SK-N-SH (cell line): ENCODE measurements around the gene IFNG. TPM values are rescaled to one million over a fixed set of nuclear protein-coding genes. Genes with fewer than 3 reads are reported as not detected.
A peak's percentile ranks its signal among the peaks of the same experiment; 100 is the strongest.

Experiments used
- CTCF ChIA-PET: fragments of 300-600, 350-600 bp; formaldehyde crosslinking; extraction: SDS; loops from one replicate; lab custom pipeline; 2021; lab: Yijun Ruan, JAX
- POLR2A ChIA-PET: fragments of 350-600 bp; sonication (Branson Sonifier 250); formaldehyde crosslinking; extraction: SDS; loops from one replicate; lab custom pipeline; 2020; ENCODE audit warnings: antibody characterized with exemption, inconsistent platforms; lab: Yijun Ruan, JAX
- DNase-seq: peaks from one replicate; pipeline ENCODE4 v3.0.0; 2012
- H2AFZ ChIP-seq: fragments of 200-600 bp; sonication (generic); 2 replicates; pipeline ENCODE4 v1.8.1; 2016; ENCODE audit warnings: antibody characterized with exemption, mild to moderate bottlenecking, low read depth
- H3F3A ChIP-seq: fragments of 200-600 bp; sonication (generic); replicated peaks from 2 replicates; pipeline ENCODE3; 2016; ENCODE audit warnings: antibody characterized with exemption, mild to moderate bottlenecking; ENCODE audit not compliant: insufficient read depth
- H3K27ac ChIP-seq, 2 experiments: fragments of 200-500 bp in 1 of 2; fragments of 200-600 bp in 1 of 2; sonication (Bioruptor generic) in 1 of 2; sonication (generic), shearing (Covaris generic) in 1 of 2; 2 replicates each; pipeline versions ENCODE4 v1.5.1 to v1.6.1; 2014 to 2016; ENCODE audit warnings: low read depth in 2 of 2, inconsistent platforms in 1 of 2, low read length in 1 of 2, mild to moderate bottlenecking in 1 of 2, mixed read lengths in 1 of 2
- H3K27me3 ChIP-seq: fragments of 200-600 bp; sonication (generic), shearing (Covaris generic); 2 replicates; pipeline ENCODE4 v1.6.1; 2016; ENCODE audit warnings: mixed run types; ENCODE audit not compliant: insufficient read depth
- H3K36me3 ChIP-seq, 2 experiments: fragments of 200-500 bp in 1 of 2; fragments of 200-600 bp in 1 of 2; sonication (Bioruptor generic) in 1 of 2; sonication (generic) in 1 of 2; replicated peaks in 1 of 2; 2 replicates each; pipeline versions ENCODE3 to v1.5.1; 2014 to 2016; ENCODE audit warnings: low read length in 1 of 2, mild to moderate bottlenecking in 1 of 2; ENCODE audit not compliant: insufficient read depth in 2 of 2, control insufficient read depth in 1 of 2
- H3K4me1 ChIP-seq, 2 experiments: fragments of 200-500 bp in 1 of 2; fragments of 200-600 bp in 1 of 2; sonication (Bioruptor generic) in 1 of 2; sonication (generic), shearing (Covaris generic) in 1 of 2; 2 replicates each; pipeline versions ENCODE4 v1.5.1 to v1.6.1; 2014 to 2016; ENCODE audit warnings: low read depth in 1 of 2, low read length in 1 of 2, mixed run types in 1 of 2; ENCODE audit not compliant: insufficient read depth in 2 of 2, control insufficient read depth in 1 of 2
- H3K4me2 ChIP-seq: fragments of 200-600 bp; sonication (generic), shearing (Covaris generic); 2 replicates; pipeline ENCODE4 v1.6.1; 2017; ENCODE audit warnings: mixed run types
- H3K4me3 ChIP-seq, 2 experiments: fragments of 200-500 bp in 1 of 2; fragments of 200-600 bp in 1 of 2; sonication (Bioruptor generic) in 1 of 2; sonication (generic), shearing (Covaris generic) in 1 of 2; 2 replicates each; pipeline versions ENCODE4 v1.5.1 to v1.8.1; 2014 to 2016; ENCODE audit warnings: low read depth in 2 of 2, inconsistent platforms in 1 of 2, low read length in 1 of 2, mild to moderate bottlenecking in 1 of 2, mixed read lengths in 1 of 2, moderate library complexity in 1 of 2
- H3K79me2 ChIP-seq: fragments of 200-600 bp; sonication (generic); 2 replicates; pipeline ENCODE4 v1.8.1; 2017; ENCODE audit warnings: mild to moderate bottlenecking; ENCODE audit not compliant: insufficient read depth
- H3K9ac ChIP-seq: fragments of 200-600 bp; sonication (generic); 2 replicates; pipeline ENCODE4 v1.6.1; 2017; ENCODE audit warnings: mixed run types
- H3K9me2 ChIP-seq: fragments of 200-600 bp; sonication (generic); 2 replicates; pipeline ENCODE4 v1.6.1; 2017; ENCODE audit warnings: mixed run types
- H3K9me3 ChIP-seq: fragments of 200-600 bp; sonication (generic); 2 replicates; pipeline ENCODE4 v1.6.1; 2017; ENCODE audit warnings: mixed run types, mild to moderate bottlenecking, moderate library complexity
- H4K20me1 ChIP-seq: fragments of 200-600 bp; sonication (generic); 2 replicates; pipeline ENCODE4 v1.6.1; 2017; ENCODE audit warnings: mild to moderate bottlenecking, mixed run types; ENCODE audit not compliant: insufficient read depth
- CTCF ChIP-seq: fragments of 200-600 bp; sonication (generic); IDR thresholded peaks from 2 replicates; pipeline ENCODE4 v1.6.1; 2017; ENCODE audit warnings: antibody characterized with exemption, mild to moderate bottlenecking, moderate library complexity
- JUND ChIP-seq: IDR thresholded peaks from 2 replicates; pipeline ENCODE4 v1.4.0; 2012
- MAX ChIP-seq: IDR thresholded peaks from 2 replicates; pipeline ENCODE4 v1.4.0; 2012; ENCODE audit warnings: low read depth
- MXI1 ChIP-seq: IDR thresholded peaks from 2 replicates; pipeline ENCODE4 v1.6.1; 2012; ENCODE audit warnings: mild to moderate bottlenecking, low read depth, low read length, improper control_type of control experiment
- NFIC ChIP-seq: IDR thresholded peaks from 2 replicates; pipeline ENCODE4 v1.4.0; 2012; ENCODE audit warnings: borderline replicate concordance
- RAD21 ChIP-seq: IDR thresholded peaks from 2 replicates; pipeline ENCODE4 v1.6.1; 2012; ENCODE audit warnings: mild to moderate bottlenecking, low read length
- REST ChIP-seq: IDR thresholded peaks from 2 replicates; pipeline ENCODE4 v1.6.1; 2012; ENCODE audit warnings: mild to moderate bottlenecking, low read depth, low read length, moderate library complexity
- RFX5 ChIP-seq: IDR thresholded peaks from 2 replicates; pipeline ENCODE4 v1.6.1; 2012; ENCODE audit warnings: mild to moderate bottlenecking, improper control_type of control experiment, low read length
- RXRA ChIP-seq: IDR thresholded peaks from 2 replicates; pipeline ENCODE4 v1.4.0; 2012; ENCODE audit warnings: low read depth, mild to moderate bottlenecking, borderline replicate concordance
- TCF12 ChIP-seq: IDR thresholded peaks from 2 replicates; pipeline ENCODE4 v1.4.0; 2012
- TEAD4 ChIP-seq: IDR thresholded peaks from 2 replicates; pipeline ENCODE4 v1.4.0; 2012; ENCODE audit warnings: mild to moderate bottlenecking, borderline replicate concordance; ENCODE audit not compliant: insufficient read depth
- USF2 ChIP-seq: fragments of 150-350 bp; IDR thresholded peaks from 2 replicates; pipeline ENCODE4 v1.6.1; 2017; ENCODE audit warnings: antibody characterized with exemption, low read length, low read depth, borderline replicate concordance
- WGBS: methylation state at CpG from one replicate; pipeline ENCODE4 v1.1.6; 2017; ENCODE audit warnings: low lambda C conversion rate; 5-methylcytosine and 5-hydroxymethylcytosine counted together
- polyA plus RNA-seq, 3 experiments: library from polyadenylated mRNA; depleted of rRNA; stranded (reverse); fragments of >200 nt; gene quantifications; 2 replicates each; pipeline ENCODE4 v1.2.3, GENCODE V29; 2012
- TF ChIP-seq, protein P1 (sequence below): IDR thresholded peaks from 2 replicates; pipeline ENCODE4; 2012

IFNG gene
- polyA plus RNA-seq, 1 of the 3 experiments (the other 2 are of a cell fraction), result not detected

- H3K79me2 ChIP-seq, result no peaks in the 10 kb centered on the region
- H3K4me2 ChIP-seq, result no peak overlapping the region
- WGBS, result 76% methylated on average over 2 of the region's 2 CpGs
- H3K4me1 ChIP-seq, result no peaks in the 10 kb centered on the region
- no peaks in the 10 kb centered on the region for H3K9me3 ChIP-seq
- H3K27ac ChIP-seq, result no peak overlapping the region
- H3K9ac ChIP-seq, result no peak overlapping the region
- DNase-seq, result no peak
- no peaks in the 10 kb centered on the region for H4K20me1 ChIP-seq
- no peaks in the 10 kb centered on the region for H3F3A ChIP-seq
- no peaks in the 10 kb centered on the region; the same call in 1 of the 2 replicates for H3K27me3 ChIP-seq
- no peak overlapping the region for H2AFZ ChIP-seq
- no peak overlapping the region for H3K4me3 ChIP-seq
- no peaks in the 10 kb centered on the region for H3K36me3 ChIP-seq
- POLR2A ChIA-PET, result no interaction called here
- no peak for TF ChIP-seq TCF12
- CTCF ChIA-PET, result no interaction called here
- H3K9me2 ChIP-seq, result no peaks in the 10 kb centered on the region
Observed at GRCh38 chr12:68162374-68162773, 2.8 kb upstream of the IFNG start.

GRCh38 chr12:68158432-68158831 is 1.1 kb downstream of the IFNG start:
- no peak overlapping the region; a peak in 1 of 4 replicates for H3K4me3 ChIP-seq
- H3K4me2 ChIP-seq, result no peak overlapping the region
- no peak overlapping the region for H3K27ac ChIP-seq
- H4K20me1 ChIP-seq, result no peaks in the 10 kb centered on the region
- no peaks in the 10 kb centered on the region for H3K36me3 ChIP-seq
- H3F3A ChIP-seq, result no peaks in the 10 kb centered on the region
- no peak for DNase-seq
- no peaks in the 10 kb centered on the region for H3K9me2 ChIP-seq
- no peaks in the 10 kb centered on the region for H3K4me1 ChIP-seq
- POLR2A ChIA-PET, result no interaction called here
- TF ChIP-seq CTCF (peak; percentile 50), MAX (no peak), RAD21 (peak; percentile 26; the same call in 1 of the 2 replicates)
- H3K27me3 ChIP-seq, result no peaks in the 10 kb centered on the region
- no peaks in the 10 kb centered on the region for H3K9me3 ChIP-seq
- no peak overlapping the region for H3K9ac ChIP-seq
- 66% methylated on average over 2 of the region's 2 CpGs for WGBS
- CTCF ChIA-PET, result interaction anchor here (0.7 to 1.5 kb wide), 6 partner anchors 8 to 803 kb away, joined by 3 to 5 read pairs (median 4); no protein-coding TSS in a partner anchor
- H3K79me2 ChIP-seq, result no peaks in the 10 kb centered on the region
- H2AFZ ChIP-seq, result no peak overlapping the region

GRCh38 chr12:68157380-68157779 is 2.2 kb downstream of the IFNG start:
- Histone ChIP-seq H2AFZ (no peak overlapping the region), H3K4me2 (no peak overlapping the region), H3K36me3 (no peaks in the 10 kb centered on the region), H3K4me1 (no peaks in the 10 kb centered on the region), H3K9me3 (no peaks in the 10 kb centered on the region), H3K27me3 (peaks cover 6% of the 10 kb centered on the region; the same call in 1 of the 2 replicates), H3K9ac (no peak overlapping the region), H4K20me1 (no peaks in the 10 kb centered on the region), H3K27ac (no peak overlapping the region), H3K79me2 (no peaks in the 10 kb centered on the region), H3K9me2 (no peaks in the 10 kb centered on the region), H3K4me3 (no peak overlapping the region), H3F3A (no peaks in the 10 kb centered on the region)
- DNase-seq, result no peak
- ChIA-PET POLR2A (no interaction called here), CTCF (interaction anchor here (1.2 to 1.5 kb wide), 4 partner anchors 9 to 117 kb away, joined by 3 to 5 read pairs (median 4); no protein-coding TSS in a partner anchor)
- 28% methylated on average over 4 of the region's 4 CpGs for WGBS
- no peak for TF ChIP-seq USF2
- no peak for TF ChIP-seq REST
- no peak for TF ChIP-seq RFX5
- TF ChIP-seq NFIC, result no peak
- no peak for TF ChIP-seq RAD21
- no peak for TF ChIP-seq JUND
- TF ChIP-seq TEAD4, result no peak
- TF ChIP-seq MXI1, result no peak
- TF ChIP-seq, protein P1, sequence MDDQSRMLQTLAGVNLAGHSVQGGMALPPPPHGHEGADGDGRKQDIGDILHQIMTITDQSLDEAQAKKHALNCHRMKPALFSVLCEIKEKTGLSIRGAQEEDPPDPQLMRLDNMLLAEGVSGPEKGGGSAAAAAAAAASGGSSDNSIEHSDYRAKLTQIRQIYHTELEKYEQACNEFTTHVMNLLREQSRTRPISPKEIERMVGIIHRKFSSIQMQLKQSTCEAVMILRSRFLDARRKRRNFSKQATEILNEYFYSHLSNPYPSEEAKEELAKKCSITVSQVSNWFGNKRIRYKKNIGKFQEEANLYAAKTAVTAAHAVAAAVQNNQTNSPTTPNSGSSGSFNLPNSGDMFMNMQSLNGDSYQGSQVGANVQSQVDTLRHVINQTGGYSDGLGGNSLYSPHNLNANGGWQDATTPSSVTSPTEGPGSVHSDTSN, result no peak
- TF ChIP-seq MAX, result no peak
- TF ChIP-seq RXRA, result no peak
